NCI-H748 treated with DMSO at 0.1 percent for 48 hours (cell line): ENCODE measurements around the gene HNF1A.

Source experiments
- DNase-seq: peaks from one replicate; lab custom pipeline; 2025; lab: John Stamatoyannopoulos, UW

HNF1A gene

GRCh38 chr12:120959111-120959878 lies 19.0 kb upstream of the HNF1A start:
- no peak for DNase-seq

- no peak for DNase-seq
Measured at GRCh38 chr12:120960657-120961056, 17.7 kb upstream of the HNF1A start.

GRCh38 chr12:120961604-120962531 lies 16.5 kb upstream of the HNF1A start:
- no peak for DNase-seq

GRCh38 chr12:120962532-120963020 lies 15.8 kb upstream of the HNF1A start:
- DNase-seq = no peak

- DNase-seq = no peak
Measured at GRCh38 chr12:120964298-120964697, 14.0 kb upstream of the HNF1A start.

- no peak for DNase-seq
Measured at GRCh38 chr12:120965534-120966091, 12.7 kb upstream of the HNF1A start.

- no peak for DNase-seq
Measured at GRCh38 chr12:120970310-120970709, 8.0 kb upstream of the HNF1A start.

- DNase-seq = peak; percentile 46
Measured at GRCh38 chr12:120971299-120972180, 6.8 kb upstream of the HNF1A start.

- DNase-seq = no peak
Measured at GRCh38 chr12:120972870-120973543, 5.3 kb upstream of the HNF1A start.

GRCh38 chr12:120977531-120978295 lies 630 bp upstream of the HNF1A start:
- no peak for DNase-seq

GRCh38 chr12:120979220-120979861 lies 998 bp downstream of the HNF1A start:
- DNase-seq = no peak

- no peak for DNase-seq
Measured at GRCh38 chr12:120979862-120980696, 1.7 kb downstream of the HNF1A start.

GRCh38 chr12:120980800-120981368 lies 2.5 kb downstream of the HNF1A start:
- no peak for DNase-seq

- no peak for DNase-seq
Measured at GRCh38 chr12:120981407-120981941, 3.1 kb downstream of the HNF1A start.

- DNase-seq = no peak
Measured at GRCh38 chr12:120982659-120983058, 4.3 kb downstream of the HNF1A start.

- no peak for DNase-seq
Measured at GRCh38 chr12:120983759-120984158, 5.4 kb downstream of the HNF1A start.

GRCh38 chr12:120984351-120984898 lies 6.1 kb downstream of the HNF1A start:
- DNase-seq = no peak

GRCh38 chr12:120988234-120988633 lies 9.9 kb downstream of the HNF1A start:
- DNase-seq = no peak
